Measurements from ENCODE around the gene WNK3.

The WNK3 gene

DNA sequence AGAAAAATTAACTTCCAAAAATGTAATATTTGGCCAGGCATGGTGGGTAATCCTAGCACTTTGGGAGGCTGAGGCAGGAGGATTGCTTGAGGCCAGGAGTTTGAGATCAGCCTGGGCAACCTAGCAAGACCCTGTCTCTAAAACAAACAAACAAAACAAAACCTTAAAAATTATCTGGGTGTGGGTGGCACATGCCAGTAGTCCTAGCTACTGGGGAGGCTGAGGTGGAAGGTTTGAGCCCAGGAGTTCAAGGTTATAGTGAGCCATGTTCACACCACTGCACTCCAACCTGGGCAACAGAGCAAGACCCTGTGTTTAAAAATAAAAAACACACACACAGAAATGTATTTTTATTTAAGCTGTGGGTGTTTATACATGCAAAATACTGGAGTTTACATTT lies 186.8 kb downstream of the WNK3 start:
- DNase-seq (ENCODE audit: low read depth in 3 of 3) = no peak

- DNase-seq (ENCODE audit: low read depth in 3 of 3) = no peak
These were observed 190.9 kb downstream of the WNK3 start for GRCh38 chrX:54166915-54167314.

- no peak for DNase-seq (ENCODE audit: low read depth in 3 of 3)
These were observed 200.3 kb downstream of the WNK3 start for GRCh38 chrX:54157561-54157960.
